Osteoblast (primary cell): Measurements from ENCODE around the gene ATRN. TPM values are rescaled to one million over a fixed set of nuclear protein-coding genes. Genes with fewer than 3 reads are reported as not detected.

ENCODE experiments used
- DNase-seq: peaks from one replicate; pipeline ENCODE4 v3.0.0; 2011; ENCODE audit warnings: low spot score, mixed read lengths; ENCODE audit not compliant: insufficient read length; ENCODE audit errors: missing footprints
- H2AFZ ChIP-seq: 2 replicates; pipeline ENCODE4 v1.6.0; 2011; ENCODE audit warnings: mild to moderate bottlenecking, low read length
- H3K27ac ChIP-seq: 2 replicates; pipeline ENCODE4 v1.5.1; 2011; ENCODE audit warnings: mild to moderate bottlenecking, low read depth, low read length, moderate library complexity
- H3K27me3 ChIP-seq: 2 replicates; pipeline ENCODE4 v1.6.0; 2012; ENCODE audit warnings: mild to moderate bottlenecking, control low read depth, inconsistent platforms, low read length, moderate library complexity; ENCODE audit not compliant: insufficient read depth
- H3K36me3 ChIP-seq: 2 replicates; pipeline ENCODE4 v1.5.1; 2011; ENCODE audit warnings: mild to moderate bottlenecking, low read length, control low read depth, moderate library complexity; ENCODE audit not compliant: insufficient read depth
- H3K4me1 ChIP-seq: 2 replicates; pipeline ENCODE4 v1.5.1; 2011; ENCODE audit warnings: mild to moderate bottlenecking, low read length, control low read depth, moderate library complexity; ENCODE audit not compliant: insufficient read depth
- H3K4me2 ChIP-seq: 2 replicates; pipeline ENCODE4 v1.6.0; 2011; ENCODE audit warnings: mild to moderate bottlenecking, low read length; ENCODE audit not compliant: insufficient read depth
- H3K4me3 ChIP-seq: fragments of 200-600 bp; sonication (generic); 3 replicates; pipeline ENCODE4 v1.5.1; 2012; ENCODE audit warnings: mild to moderate bottlenecking, low read length, inconsistent platforms; ENCODE audit not compliant: insufficient read depth
- H3K79me2 ChIP-seq: 2 replicates; pipeline ENCODE4 v1.6.0; 2012; ENCODE audit warnings: mild to moderate bottlenecking, low read length, control low read depth, inconsistent platforms; ENCODE audit not compliant: insufficient read depth
- H3K9me3 ChIP-seq: 2 replicates; pipeline ENCODE4 v1.5.1; 2011; ENCODE audit warnings: low read depth, low read length, control low read depth
- H4K20me1 ChIP-seq: 2 replicates; pipeline ENCODE4 v1.6.0; 2012; ENCODE audit warnings: mild to moderate bottlenecking, low read length, control low read depth; ENCODE audit not compliant: insufficient read depth
- total RNA-seq: library from RNA; depleted of rRNA; stranded (reverse); fragments of >200 nt; gene quantifications from 2 replicates; pipeline ENCODE4 v1.2.3, GENCODE V29; 2012
- TF ChIP-seq, protein P1 (sequence below): IDR thresholded peaks from 2 replicates; pipeline ENCODE4 v1.5.1; 2011; ENCODE audit warnings: mild to moderate bottlenecking, low read depth, low read length, moderate library complexity; ENCODE audit errors: extremely low read depth

Gene ATRN
- total RNA-seq, 1 donor = 48.1 TPM

DNA sequence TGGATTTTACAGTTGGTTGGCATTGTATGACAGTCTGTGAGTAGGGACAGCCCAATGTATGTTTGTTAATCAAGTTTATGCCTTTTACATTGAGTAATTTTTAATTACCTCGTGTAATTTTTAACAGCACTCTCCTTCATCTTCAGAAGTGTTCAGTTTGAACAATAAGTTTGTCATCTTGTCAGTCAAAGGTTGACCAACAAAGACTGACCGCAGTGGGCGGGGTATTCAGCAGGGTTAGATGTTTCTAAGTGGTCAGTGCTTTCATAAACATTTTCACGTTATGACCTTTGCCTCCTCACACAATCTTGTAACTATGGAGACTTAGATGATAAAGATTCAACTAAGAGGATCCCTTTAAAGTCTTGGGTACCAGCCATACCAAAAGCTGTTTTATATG, 151.6 kb downstream of the ATRN start:
- no peaks in the 10 kb centered on the region for H3K27me3 ChIP-seq
- no peaks in the 10 kb centered on the region for H3K4me1 ChIP-seq
- no peaks in the 10 kb centered on the region for H3K9me3 ChIP-seq
- no peaks in the 10 kb centered on the region for H3K79me2 ChIP-seq
- no peak overlapping the region for H3K4me2 ChIP-seq
- no peaks in the 10 kb centered on the region for H3K36me3 ChIP-seq
- no peak overlapping the region for H3K4me3 ChIP-seq
- H3K27ac ChIP-seq = no peak overlapping the region
- no peak overlapping the region for H2AFZ ChIP-seq
- TF ChIP-seq, protein P1, sequence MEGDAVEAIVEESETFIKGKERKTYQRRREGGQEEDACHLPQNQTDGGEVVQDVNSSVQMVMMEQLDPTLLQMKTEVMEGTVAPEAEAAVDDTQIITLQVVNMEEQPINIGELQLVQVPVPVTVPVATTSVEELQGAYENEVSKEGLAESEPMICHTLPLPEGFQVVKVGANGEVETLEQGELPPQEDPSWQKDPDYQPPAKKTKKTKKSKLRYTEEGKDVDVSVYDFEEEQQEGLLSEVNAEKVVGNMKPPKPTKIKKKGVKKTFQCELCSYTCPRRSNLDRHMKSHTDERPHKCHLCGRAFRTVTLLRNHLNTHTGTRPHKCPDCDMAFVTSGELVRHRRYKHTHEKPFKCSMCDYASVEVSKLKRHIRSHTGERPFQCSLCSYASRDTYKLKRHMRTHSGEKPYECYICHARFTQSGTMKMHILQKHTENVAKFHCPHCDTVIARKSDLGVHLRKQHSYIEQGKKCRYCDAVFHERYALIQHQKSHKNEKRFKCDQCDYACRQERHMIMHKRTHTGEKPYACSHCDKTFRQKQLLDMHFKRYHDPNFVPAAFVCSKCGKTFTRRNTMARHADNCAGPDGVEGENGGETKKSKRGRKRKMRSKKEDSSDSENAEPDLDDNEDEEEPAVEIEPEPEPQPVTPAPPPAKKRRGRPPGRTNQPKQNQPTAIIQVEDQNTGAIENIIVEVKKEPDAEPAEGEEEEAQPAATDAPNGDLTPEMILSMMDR = no peak
- H4K20me1 ChIP-seq = no peaks in the 10 kb centered on the region
- no peak for DNase-seq

- H3K4me1 ChIP-seq = no peaks in the 10 kb centered on the region
- no peak for DNase-seq
- H2AFZ ChIP-seq = no peak overlapping the region
- H3K79me2 ChIP-seq = no peaks in the 10 kb centered on the region
- no peaks in the 10 kb centered on the region for H3K27me3 ChIP-seq
- TF ChIP-seq, protein P1 = no peak
- no peak overlapping the region for H3K27ac ChIP-seq
- peaks cover 4% of the 10 kb centered on the region for H3K36me3 ChIP-seq
- no peaks in the 10 kb centered on the region for H4K20me1 ChIP-seq
- no peak overlapping the region for H3K4me3 ChIP-seq
- no peak overlapping the region for H3K4me2 ChIP-seq
- no peaks in the 10 kb centered on the region for H3K9me3 ChIP-seq
Observed at GRCh38 chr20:3627476-3627875, 156.7 kb downstream of the ATRN start.

DNA sequence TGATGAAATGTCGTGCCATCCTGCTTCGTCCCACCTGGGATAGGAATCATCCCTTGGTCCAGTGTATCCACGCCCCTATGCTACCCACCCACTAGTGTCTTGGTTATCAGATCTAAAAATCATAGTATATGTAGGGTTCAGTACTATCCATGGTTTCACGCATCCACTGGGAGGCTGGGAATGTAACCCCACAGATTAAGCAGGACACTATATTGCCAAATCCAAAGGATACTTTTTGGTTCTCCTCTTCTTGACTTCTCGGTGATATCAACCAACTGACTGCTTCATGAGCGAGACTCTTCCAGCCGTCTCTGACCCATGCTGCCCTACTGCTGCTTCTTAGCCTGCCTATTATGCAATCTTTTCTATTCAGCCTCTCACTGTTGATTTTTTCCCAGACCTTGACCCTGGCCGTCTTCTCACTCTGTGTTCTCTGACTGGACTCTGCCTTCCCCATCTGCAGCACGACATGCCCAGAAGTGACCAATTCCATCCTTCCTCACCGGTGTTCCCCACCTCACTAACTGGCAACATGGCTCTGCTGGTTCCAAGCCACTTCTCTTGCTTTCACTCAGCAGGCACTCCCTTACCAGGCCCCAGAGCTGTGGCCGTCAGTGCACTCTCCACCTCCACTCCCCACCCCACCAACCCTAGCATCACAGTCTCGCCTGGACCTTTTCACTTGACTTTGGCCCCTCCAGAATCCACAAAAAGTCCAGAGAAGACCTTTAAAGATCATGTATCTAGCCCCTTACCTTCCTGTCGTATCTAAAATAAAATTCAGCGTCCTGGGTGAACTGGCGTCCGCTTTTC, 157.9 kb downstream of the ATRN start:
- no peaks in the 10 kb centered on the region for H3K79me2 ChIP-seq
- TF ChIP-seq, protein P1 = no peak

GRCh38 chr20:3629893-3630292, 159.1 kb downstream of the ATRN start:
- H3K27ac ChIP-seq = no peak overlapping the region
- no peaks in the 10 kb centered on the region for H3K27me3 ChIP-seq
- DNase-seq = no peak
- H4K20me1 ChIP-seq = no peaks in the 10 kb centered on the region
- H3K4me1 ChIP-seq = no peaks in the 10 kb centered on the region
- no peaks in the 10 kb centered on the region for H3K9me3 ChIP-seq
- H3K79me2 ChIP-seq = no peaks in the 10 kb centered on the region
- no peak overlapping the region for H3K4me2 ChIP-seq
- TF ChIP-seq, protein P1 = no peak
- H3K4me3 ChIP-seq = no peak overlapping the region
- peaks cover 4% of the 10 kb centered on the region for H3K36me3 ChIP-seq
- no peak overlapping the region for H2AFZ ChIP-seq

More for the DNA sequence above, 157.9 kb downstream of the ATRN start:
- Histone ChIP-seq H4K20me1 (no peaks in the 10 kb centered on the region), H3K27ac (no peak overlapping the region), H3K36me3 (peaks cover 4% of the 10 kb centered on the region), H3K4me3 (no peak overlapping the region), H3K27me3 (no peaks in the 10 kb centered on the region), H3K4me2 (no peak overlapping the region), H3K9me3 (no peaks in the 10 kb centered on the region), H3K4me1 (no peaks in the 10 kb centered on the region), H2AFZ (no peak overlapping the region)
- DNase-seq = no peak
